Neural progenitor cell (in vitro differentiated cells): ENCODE data around the gene ATP6V0D1. TPM values are rescaled to one million over a fixed set of nuclear protein-coding genes. Genes with fewer than 3 reads are reported as not detected.

ENCODE experiments used
- DNase-seq: peaks from one replicate; pipeline ENCODE4 v3.0.0-alpha.2; 2016; ENCODE audit warnings: low spot score
- H2AFZ ChIP-seq: fragments of 200-600 bp; sonication (generic); replicated peaks from 2 replicates; pipeline ENCODE4 v1.6.1; 2016; ENCODE audit warnings: antibody characterized with exemption
- H3F3A ChIP-seq: fragments of 200-600 bp; sonication (generic); 2 replicates; pipeline ENCODE4 v1.6.1; 2016; ENCODE audit warnings: antibody characterized with exemption, low read depth
- H3K27ac ChIP-seq: fragments of 200-600 bp; sonication (generic); 2 replicates; pipeline ENCODE4 v1.5.1; 2016; ENCODE audit warnings: mild to moderate bottlenecking
- H3K27me3 ChIP-seq: fragments of 200-600 bp; sonication (generic); 2 replicates; pipeline ENCODE4 v1.6.1; 2016; ENCODE audit warnings: mild to moderate bottlenecking, moderate library complexity
- H3K36me3 ChIP-seq: fragments of 200-600 bp; sonication (generic); 2 replicates; pipeline ENCODE4 v1.5.1; 2016
- H3K4me1 ChIP-seq: fragments of 200-600 bp; sonication (generic); 2 replicates; pipeline ENCODE4 v1.6.1; 2016; ENCODE audit warnings: mixed run types
- H3K4me2 ChIP-seq: fragments of 200-600 bp; sonication (generic); 2 replicates; pipeline ENCODE4 v1.6.1; 2016
- H3K4me3 ChIP-seq: fragments of 200-600 bp; sonication (generic); 2 replicates; pipeline ENCODE4 v1.5.1; 2016
- H3K79me2 ChIP-seq: fragments of 200-600 bp; sonication (generic); 2 replicates; pipeline ENCODE4 v1.6.1; 2016; ENCODE audit warnings: low read depth
- H3K9ac ChIP-seq: fragments of 200-600 bp; sonication (generic); 2 replicates; pipeline ENCODE4 v1.6.1; 2016
- H3K9me3 ChIP-seq: fragments of 200-600 bp; sonication (generic); 2 replicates; pipeline ENCODE4 v1.5.1; 2016; ENCODE audit warnings: low read depth
- H4K20me1 ChIP-seq: fragments of 200-600 bp; sonication (generic); 2 replicates; pipeline ENCODE4 v1.6.1; 2016; ENCODE audit warnings: low read depth
- H3K27ac Mint-ChIP-seq: 3 replicates; pipeline ENCODE4 v1.8.0; 2021; ENCODE audit warnings: mixed read lengths
- H3K27me3 Mint-ChIP-seq: 2 replicates; pipeline ENCODE4 v1.8.0; 2022; ENCODE audit warnings: low read depth, mild to moderate bottlenecking, inconsistent platforms, moderate library complexity, mixed read lengths; ENCODE audit not compliant: insufficient read depth
- H3K36me3 Mint-ChIP-seq: 3 replicates; pipeline ENCODE4 v1.8.0; 2021; ENCODE audit warnings: mixed read lengths
- H3K4me1 Mint-ChIP-seq: 3 replicates; pipeline ENCODE4 v1.8.0; 2021; ENCODE audit warnings: mixed read lengths
- H3K4me3 Mint-ChIP-seq: 3 replicates; pipeline ENCODE4 v1.8.0; 2021; ENCODE audit warnings: mild to moderate bottlenecking, moderate library complexity, mixed read lengths
- H3K9me3 Mint-ChIP-seq: 3 replicates; pipeline ENCODE4 v1.8.0; 2020; ENCODE audit warnings: mixed read lengths
- EZH2 ChIP-seq: fragments of 200-600 bp; sonication (generic); IDR thresholded peaks from 2 replicates; pipeline ENCODE4 v1.6.1; 2017; ENCODE audit warnings: antibody characterized with exemption, mild to moderate bottlenecking, moderate library complexity
- EZH2phosphoT487 ChIP-seq: fragments of 200-600 bp; sonication (generic); IDR thresholded peaks from 2 replicates; pipeline ENCODE4 v1.6.1; 2017; ENCODE audit warnings: antibody characterized with exemption
- total RNA-seq: library from RNA; depleted of rRNA; stranded (reverse); fragments of >200 nt; gene quantifications from 2 replicates; pipeline ENCODE4 v1.2.3, GENCODE V29; 2015; ENCODE audit warnings: low replicate concordance
- TF ChIP-seq, protein P1 (sequence below): fragments of 200-600 bp; sonication (generic); IDR thresholded peaks from 2 replicates; pipeline ENCODE4 v1.5.1; 2017; ENCODE audit warnings: antibody characterized with exemption, mild to moderate bottlenecking

ATP6V0D1 gene
- total RNA-seq, 1 donor from 2014 or later, result 29.7 TPM

DNA sequence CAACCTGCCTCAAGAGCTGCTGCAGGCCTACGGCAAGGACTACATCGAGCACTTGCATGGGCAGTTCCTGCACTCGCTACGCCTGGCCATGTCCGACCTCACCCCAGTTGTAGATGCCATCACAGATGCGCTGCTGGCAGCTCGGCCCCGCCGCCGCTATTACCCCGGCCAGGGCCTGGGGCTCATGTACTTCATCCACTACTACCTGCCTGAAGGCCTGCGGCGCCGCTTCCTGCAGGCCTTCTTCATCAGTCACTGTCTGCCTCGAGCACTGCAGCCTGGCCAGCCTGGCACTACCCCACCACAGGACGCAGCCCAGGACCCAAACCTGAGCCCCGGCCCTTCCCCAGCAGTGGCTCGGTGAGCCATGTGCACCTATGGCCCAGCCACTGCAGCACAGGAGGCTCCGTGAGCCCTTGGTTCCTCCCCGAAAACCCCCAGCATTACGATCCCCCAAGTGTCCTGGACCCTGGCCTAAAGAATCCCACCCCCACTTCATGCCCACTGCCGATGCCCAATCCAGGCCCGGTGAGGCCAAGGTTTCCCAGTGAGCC is 44.2 kb downstream of the ATP6V0D1 start:
- no peak overlapping the region for H3K4me3 ChIP-seq
- no peaks in the 10 kb centered on the region for H3K9me3 ChIP-seq
- no peak overlapping the region for H3K27ac Mint-ChIP-seq

DNA sequence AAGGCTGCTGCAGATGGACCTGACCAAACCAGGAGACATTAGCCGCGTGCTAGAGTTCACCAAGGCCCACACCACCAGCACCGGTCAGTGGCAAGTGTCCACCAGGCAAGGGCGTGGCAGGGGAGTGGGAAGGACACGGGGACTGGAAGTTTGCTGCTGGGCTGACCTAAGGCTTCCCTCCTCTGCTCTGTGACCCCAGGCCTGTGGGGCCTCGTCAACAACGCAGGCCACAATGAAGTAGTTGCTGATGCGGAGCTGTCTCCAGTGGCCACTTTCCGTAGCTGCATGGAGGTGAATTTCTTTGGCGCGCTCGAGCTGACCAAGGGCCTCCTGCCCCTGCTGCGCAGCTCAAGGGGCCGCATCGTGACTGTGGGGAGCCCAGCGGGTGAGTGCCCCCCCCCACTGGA is 45.2 kb downstream of the ATP6V0D1 start:
- Histone ChIP-seq H3K27me3 (peaks cover 28% of the 10 kb centered on the region), H3K9me3 (no peaks in the 10 kb centered on the region), H4K20me1 (no peaks in the 10 kb centered on the region), H3K4me3 (no peak overlapping the region), H3K9ac (no peak overlapping the region), H3K27ac (no peak overlapping the region), H3K4me1 (peaks cover 13% of the 10 kb centered on the region), H3K36me3 (no peaks in the 10 kb centered on the region), H3F3A (peaks cover 8% of the 10 kb centered on the region), H3K79me2 (no peaks in the 10 kb centered on the region), H2AFZ (no peak overlapping the region), H3K4me2 (no peak overlapping the region)
- no peaks in the 10 kb centered on the region for H3K9me3 Mint-ChIP-seq
- TF ChIP-seq EZH2phosphoT487 (no peak), EZH2 (no peak)
- TF ChIP-seq, protein P1, sequence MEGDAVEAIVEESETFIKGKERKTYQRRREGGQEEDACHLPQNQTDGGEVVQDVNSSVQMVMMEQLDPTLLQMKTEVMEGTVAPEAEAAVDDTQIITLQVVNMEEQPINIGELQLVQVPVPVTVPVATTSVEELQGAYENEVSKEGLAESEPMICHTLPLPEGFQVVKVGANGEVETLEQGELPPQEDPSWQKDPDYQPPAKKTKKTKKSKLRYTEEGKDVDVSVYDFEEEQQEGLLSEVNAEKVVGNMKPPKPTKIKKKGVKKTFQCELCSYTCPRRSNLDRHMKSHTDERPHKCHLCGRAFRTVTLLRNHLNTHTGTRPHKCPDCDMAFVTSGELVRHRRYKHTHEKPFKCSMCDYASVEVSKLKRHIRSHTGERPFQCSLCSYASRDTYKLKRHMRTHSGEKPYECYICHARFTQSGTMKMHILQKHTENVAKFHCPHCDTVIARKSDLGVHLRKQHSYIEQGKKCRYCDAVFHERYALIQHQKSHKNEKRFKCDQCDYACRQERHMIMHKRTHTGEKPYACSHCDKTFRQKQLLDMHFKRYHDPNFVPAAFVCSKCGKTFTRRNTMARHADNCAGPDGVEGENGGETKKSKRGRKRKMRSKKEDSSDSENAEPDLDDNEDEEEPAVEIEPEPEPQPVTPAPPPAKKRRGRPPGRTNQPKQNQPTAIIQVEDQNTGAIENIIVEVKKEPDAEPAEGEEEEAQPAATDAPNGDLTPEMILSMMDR, result no peak
- H3K36me3 Mint-ChIP-seq, result peaks cover 3% of the 10 kb centered on the region
- peak; percentile 19 for DNase-seq
- H3K27ac Mint-ChIP-seq, result no peak overlapping the region
- peaks cover 19% of the 10 kb centered on the region for H3K27me3 Mint-ChIP-seq
- no peak overlapping the region for H3K4me3 Mint-ChIP-seq
- H3K4me1 Mint-ChIP-seq, result peaks cover 18% of the 10 kb centered on the region

More for the DNA sequence above, 44.2 kb downstream of the ATP6V0D1 start:
- Histone ChIP-seq H3K27me3 (peaks cover 18% of the 10 kb centered on the region), H3K4me1 (peaks cover 10% of the 10 kb centered on the region), H2AFZ (no peak overlapping the region), H3K36me3 (no peaks in the 10 kb centered on the region), H3K79me2 (no peaks in the 10 kb centered on the region), H3F3A (peaks cover 3% of the 10 kb centered on the region), H3K9ac (no peak overlapping the region), H3K27ac (no peak overlapping the region), H4K20me1 (peaks cover 3% of the 10 kb centered on the region), H3K4me2 (no peak overlapping the region)
- Mint-ChIP-seq H3K9me3 (no peaks in the 10 kb centered on the region), H3K4me1 (peaks cover 18% of the 10 kb centered on the region), H3K4me3 (no peak overlapping the region), H3K27me3 (peaks cover 16% of the 10 kb centered on the region), H3K36me3 (peaks cover 3% of the 10 kb centered on the region)
- TF ChIP-seq EZH2 (no peak), EZH2phosphoT487 (no peak)
- TF ChIP-seq, protein P1, result no peak
- no peak for DNase-seq

DNA sequence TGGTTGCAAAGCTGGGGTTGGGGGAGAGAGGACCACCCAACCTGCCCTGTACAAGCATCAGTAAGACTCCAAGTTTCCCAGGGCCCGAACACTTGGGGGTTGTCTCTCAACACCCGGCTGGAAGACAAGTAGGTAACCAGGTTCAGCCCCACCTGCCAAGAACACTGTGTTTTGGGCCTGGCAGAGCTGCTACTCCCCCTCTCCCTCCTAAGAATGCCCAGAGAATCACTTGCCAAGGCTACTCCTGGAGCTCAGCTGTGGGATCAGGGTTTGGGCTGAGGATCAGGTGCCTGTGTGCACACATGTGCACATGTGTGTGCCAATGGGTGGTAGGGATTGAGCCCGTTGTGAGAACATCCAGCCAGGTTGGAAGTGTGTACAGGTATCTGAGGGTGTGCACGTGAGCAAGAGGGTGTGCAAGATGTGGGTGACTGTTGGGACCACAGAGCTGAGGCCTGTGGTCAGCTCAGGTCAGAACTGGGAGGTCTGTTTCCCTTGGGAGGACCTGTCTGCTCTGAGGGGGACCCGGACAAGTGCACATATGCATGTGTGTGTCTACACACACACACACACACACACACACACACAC is 47.7 kb downstream of the ATP6V0D1 start:
- Mint-ChIP-seq H3K4me3 (no peak overlapping the region), H3K27ac (peak overlapping the region; percentile 23), H3K27me3 (peaks cover 35% of the 10 kb centered on the region)

More for the DNA sequence above, 47.7 kb downstream of the ATP6V0D1 start:
- Histone ChIP-seq H3F3A (peaks cover 13% of the 10 kb centered on the region), H4K20me1 (no peaks in the 10 kb centered on the region), H3K9me3 (no peaks in the 10 kb centered on the region), H3K36me3 (no peaks in the 10 kb centered on the region), H3K27ac (no peak overlapping the region), H3K4me1 (peaks cover 18% of the 10 kb centered on the region), H3K4me2 (no peak overlapping the region), H3K27me3 (peaks cover 53% of the 10 kb centered on the region), H3K4me3 (no peak overlapping the region), H2AFZ (no peak overlapping the region), H3K79me2 (no peaks in the 10 kb centered on the region), H3K9ac (no peak overlapping the region)
- no peaks in the 10 kb centered on the region for H3K9me3 Mint-ChIP-seq
- TF ChIP-seq EZH2phosphoT487, result no peak
- TF ChIP-seq, protein P1, result no peak
- no peak for TF ChIP-seq EZH2
- DNase-seq, result no peak
- no peaks in the 10 kb centered on the region for H3K36me3 Mint-ChIP-seq
- H3K4me1 Mint-ChIP-seq, result peaks cover 26% of the 10 kb centered on the region
